ENCODE results near the gene CCL25.

The CCL25 gene

DNA sequence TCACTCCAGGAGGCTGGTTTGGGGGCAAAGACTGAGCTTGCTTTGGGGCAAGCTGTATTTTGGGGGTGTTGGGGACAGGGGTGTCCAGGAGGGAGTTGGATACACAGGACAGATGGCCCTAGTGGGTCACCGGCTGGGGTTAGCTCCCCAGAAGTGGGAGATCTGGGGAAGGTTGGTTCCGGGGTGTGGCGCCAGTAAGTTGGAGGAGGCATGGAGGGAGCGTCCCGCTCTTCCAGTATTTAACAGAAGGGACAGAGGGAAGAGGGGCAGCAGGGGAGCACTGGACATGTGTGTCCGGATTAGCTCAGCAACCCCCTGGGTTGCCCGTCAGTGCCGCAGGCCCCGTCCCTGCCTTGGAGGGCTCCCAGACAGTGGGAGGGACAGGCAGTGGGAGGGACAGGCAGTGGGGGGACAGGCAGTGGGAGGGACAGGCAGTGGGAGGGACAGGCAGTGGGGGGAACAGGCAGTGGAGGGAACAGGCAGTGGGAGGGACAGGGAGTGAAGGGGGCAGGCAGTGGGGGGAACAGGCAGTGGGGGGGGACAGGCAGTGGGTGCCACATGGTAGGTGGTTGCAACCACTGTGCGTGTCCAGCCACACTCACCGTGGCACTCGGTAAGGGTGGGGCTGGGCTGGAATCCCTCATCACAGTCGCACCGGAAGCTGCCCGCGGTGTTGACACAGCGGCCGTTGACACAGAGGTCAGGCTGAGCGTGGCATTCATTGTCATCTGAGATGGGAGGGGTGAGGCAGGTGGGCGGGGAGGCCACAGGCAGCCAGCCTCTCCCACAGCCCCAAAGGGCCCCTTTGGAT, 33.2 kb downstream of the CCL25 start:
- Mint-ChIP-seq H3K27ac (no peak overlapping the region), H3K36me3 (ENCODE audit: low read depth) (peaks cover 39% of the 10 kb centered on the region), H3K9me3 (peaks cover 3% of the 10 kb centered on the region), H3K4me1 (no peaks in the 10 kb centered on the region), H3K27me3 (ENCODE audit: low read depth) (no peaks in the 10 kb centered on the region), H3K4me3 (no peak overlapping the region)
- TF ChIP-seq, protein P1, sequence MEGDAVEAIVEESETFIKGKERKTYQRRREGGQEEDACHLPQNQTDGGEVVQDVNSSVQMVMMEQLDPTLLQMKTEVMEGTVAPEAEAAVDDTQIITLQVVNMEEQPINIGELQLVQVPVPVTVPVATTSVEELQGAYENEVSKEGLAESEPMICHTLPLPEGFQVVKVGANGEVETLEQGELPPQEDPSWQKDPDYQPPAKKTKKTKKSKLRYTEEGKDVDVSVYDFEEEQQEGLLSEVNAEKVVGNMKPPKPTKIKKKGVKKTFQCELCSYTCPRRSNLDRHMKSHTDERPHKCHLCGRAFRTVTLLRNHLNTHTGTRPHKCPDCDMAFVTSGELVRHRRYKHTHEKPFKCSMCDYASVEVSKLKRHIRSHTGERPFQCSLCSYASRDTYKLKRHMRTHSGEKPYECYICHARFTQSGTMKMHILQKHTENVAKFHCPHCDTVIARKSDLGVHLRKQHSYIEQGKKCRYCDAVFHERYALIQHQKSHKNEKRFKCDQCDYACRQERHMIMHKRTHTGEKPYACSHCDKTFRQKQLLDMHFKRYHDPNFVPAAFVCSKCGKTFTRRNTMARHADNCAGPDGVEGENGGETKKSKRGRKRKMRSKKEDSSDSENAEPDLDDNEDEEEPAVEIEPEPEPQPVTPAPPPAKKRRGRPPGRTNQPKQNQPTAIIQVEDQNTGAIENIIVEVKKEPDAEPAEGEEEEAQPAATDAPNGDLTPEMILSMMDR (IDR thresholded peaks at IDR 0.05; ENCODE audit: unreplicated experiment in 3 of 3): no peak

DNA sequence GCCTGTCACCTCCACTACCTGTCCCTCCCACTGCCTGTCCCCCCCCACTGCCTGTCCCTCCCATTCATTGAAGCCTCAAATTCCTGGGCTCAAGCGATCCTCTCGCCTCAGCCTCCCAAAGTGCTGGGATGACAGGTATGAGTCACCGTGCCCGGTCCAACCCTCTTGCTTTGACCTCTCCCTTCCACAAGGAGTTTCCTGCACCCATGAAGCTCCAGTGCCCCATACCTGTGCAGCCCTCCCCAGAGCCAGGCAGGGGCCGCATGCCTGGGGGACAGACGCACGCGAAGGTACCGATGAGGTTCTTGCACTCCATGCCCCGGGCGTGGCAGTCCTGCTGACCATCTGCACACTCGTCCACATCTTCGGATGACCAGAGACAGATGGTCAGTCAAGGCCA, 34.3 kb downstream of the CCL25 start:
- Mint-ChIP-seq H3K4me3 (no peak overlapping the region), H3K36me3 (ENCODE audit: low read depth) (peaks cover 41% of the 10 kb centered on the region), H3K9me3 (peaks cover 3% of the 10 kb centered on the region), H3K27ac (no peak overlapping the region), H3K27me3 (ENCODE audit: low read depth) (no peaks in the 10 kb centered on the region), H3K4me1 (no peaks in the 10 kb centered on the region)
- TF ChIP-seq, protein P1 (IDR thresholded peaks at IDR 0.05; ENCODE audit: unreplicated experiment in 3 of 3): no peak

DNA sequence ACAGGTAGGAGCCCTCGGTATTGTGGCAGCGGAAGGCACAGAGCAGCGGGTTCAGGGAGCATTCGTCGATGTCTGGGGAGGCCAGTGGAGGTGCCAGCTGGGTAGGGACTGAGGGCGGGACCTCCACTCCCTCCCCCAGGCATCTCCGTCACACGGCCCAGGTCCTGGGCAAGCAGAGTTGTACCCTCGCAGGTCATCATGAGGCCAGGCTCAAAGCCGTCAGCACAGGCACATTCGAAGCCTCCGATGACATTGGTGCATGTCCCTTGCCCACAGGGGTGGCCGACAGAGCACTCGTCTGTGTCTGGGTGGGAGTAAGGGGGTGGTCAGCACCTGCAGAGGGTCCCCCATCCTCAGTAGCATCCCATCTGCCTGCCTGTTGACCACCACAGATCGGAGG, 35.3 kb downstream of the CCL25 start:
- Mint-ChIP-seq H3K4me3 (no peak overlapping the region), H3K4me1 (no peaks in the 10 kb centered on the region), H3K36me3 (ENCODE audit: low read depth) (peaks cover 43% of the 10 kb centered on the region), H3K27me3 (ENCODE audit: low read depth) (no peaks in the 10 kb centered on the region), H3K9me3 (no peaks in the 10 kb centered on the region), H3K27ac (no peak overlapping the region)
- TF ChIP-seq, protein P1 (IDR thresholded peaks at IDR 0.05; ENCODE audit: unreplicated experiment in 3 of 3): no peak

DNA sequence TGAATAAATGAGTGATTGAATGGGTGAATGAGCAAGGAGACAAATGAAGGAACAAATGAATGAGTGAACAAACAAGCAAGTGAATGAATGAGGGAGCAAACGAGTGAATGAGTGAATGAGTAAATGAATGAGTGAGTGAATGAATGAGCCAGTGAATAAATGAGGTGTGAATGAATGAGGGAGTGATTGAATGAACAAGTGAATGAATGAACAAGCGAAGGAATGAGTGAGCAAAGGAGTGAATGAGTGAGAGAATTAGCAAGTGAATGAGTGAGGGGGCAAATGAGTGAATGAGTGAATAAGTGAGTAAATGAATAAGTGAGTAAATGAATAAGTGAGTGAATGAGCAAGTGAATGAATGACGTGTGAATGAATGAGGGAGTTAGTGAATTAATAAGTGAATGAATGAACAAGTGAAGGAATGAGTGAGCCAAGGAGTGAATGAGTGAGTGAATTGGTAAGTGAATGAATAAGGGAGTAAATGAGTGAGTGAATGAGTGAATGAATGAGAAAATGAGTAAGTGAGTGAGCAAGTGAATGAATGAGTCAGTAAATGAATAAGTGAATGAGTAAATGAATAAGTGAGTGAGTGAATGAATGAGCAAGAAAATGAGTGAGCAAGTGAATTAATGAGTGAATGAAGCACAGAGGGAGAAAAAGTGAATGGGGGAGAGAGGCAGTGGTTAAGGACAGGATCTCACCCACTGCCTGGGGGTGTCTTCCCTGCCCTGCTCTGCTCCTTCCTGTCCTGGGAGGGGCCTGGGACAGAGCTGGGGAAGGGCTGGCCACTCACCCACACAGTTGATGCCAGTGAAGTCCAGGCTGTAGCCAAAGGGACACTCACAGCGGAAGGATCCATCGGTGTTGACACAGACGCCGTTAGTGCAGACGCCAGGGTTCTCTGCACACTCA, 36.4 kb downstream of the CCL25 start:
- TF ChIP-seq, protein P1 (IDR thresholded peaks at IDR 0.05; ENCODE audit: unreplicated experiment in 3 of 3): no peak
- Mint-ChIP-seq H3K36me3 (ENCODE audit: low read depth) (peaks cover 47% of the 10 kb centered on the region), H3K9me3 (peaks cover 1% of the 10 kb centered on the region), H3K27ac (no peak overlapping the region), H3K4me3 (no peak overlapping the region), H3K4me1 (no peaks in the 10 kb centered on the region), H3K27me3 (ENCODE audit: low read depth) (no peaks in the 10 kb centered on the region)

DNA sequence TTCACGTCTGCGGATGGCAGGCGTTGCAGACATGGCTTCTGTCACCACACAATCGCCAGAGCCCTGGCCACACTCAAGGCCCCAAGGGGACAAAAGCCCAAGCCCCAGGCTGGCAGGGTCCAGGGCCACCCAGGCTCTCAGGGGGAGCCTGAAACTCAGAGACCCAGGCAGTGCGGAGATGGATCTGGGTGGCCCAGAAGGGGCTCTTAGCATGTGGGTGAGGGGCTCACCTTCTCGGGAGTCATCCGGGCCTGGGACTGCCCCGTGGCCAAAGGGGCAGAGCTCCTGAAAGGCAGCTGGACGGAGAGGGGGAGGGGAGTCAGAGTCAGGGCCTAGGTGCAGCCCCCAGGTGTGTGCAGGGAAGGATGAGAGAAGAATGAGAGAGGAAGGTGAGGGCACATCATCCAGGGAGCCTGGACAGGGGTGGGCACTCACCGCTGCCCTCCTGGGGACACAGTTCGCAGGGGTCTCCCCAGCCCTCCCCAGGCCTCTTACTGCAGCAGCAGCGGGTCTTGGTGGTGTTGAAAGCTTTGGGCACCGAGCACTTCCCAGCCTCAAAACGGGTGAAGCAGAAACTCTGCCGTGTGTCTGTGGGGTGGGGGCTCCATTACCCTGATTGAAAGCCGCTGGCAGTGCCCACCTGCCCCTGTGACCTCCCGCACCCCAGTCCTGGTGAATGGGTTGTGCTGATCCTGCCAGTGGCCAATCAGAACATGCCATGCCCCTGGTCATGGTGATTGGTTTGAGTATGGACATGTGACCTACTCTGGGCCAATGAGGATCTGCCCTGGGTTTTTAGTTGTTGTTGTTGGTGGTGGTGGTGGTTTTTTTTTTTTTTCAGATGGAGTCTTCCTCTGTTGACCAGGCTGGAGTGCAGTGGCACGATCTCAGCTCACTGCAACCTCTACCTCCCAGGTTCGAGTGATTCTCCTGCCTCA, 37.4 kb downstream of the CCL25 start:
- no peak overlapping the region for H3K27ac Mint-ChIP-seq
- no peak overlapping the region for H3K4me3 Mint-ChIP-seq
- peaks cover 52% of the 10 kb centered on the region for H3K36me3 Mint-ChIP-seq (ENCODE audit: low read depth)
- TF ChIP-seq, protein P1 (IDR thresholded peaks at IDR 0.05; ENCODE audit: unreplicated experiment in 3 of 3): no peak
- H3K27me3 Mint-ChIP-seq (ENCODE audit: low read depth): no peaks in the 10 kb centered on the region
- peaks cover 8% of the 10 kb centered on the region for H3K9me3 Mint-ChIP-seq
- no peaks in the 10 kb centered on the region for H3K4me1 Mint-ChIP-seq
